Measurements from ENCODE around the gene INKA2.

- TF ChIP-seq CTCF (conservative IDR thresholded peaks at IDR 0.05; ENCODE audit: low read depth, low read length) = no peak
- no peak for TF ChIP-seq EZH2 (IDR thresholded peaks at IDR 0.05; ENCODE audit: borderline replicate concordance, low read depth, low read length, poor library complexity, severe bottlenecking)
Measured at GRCh38 chr1:111749628-111750027, 10.4 kb upstream of the INKA2 start.

All from A673 (cell line).